GM12878 (cell line): Measurements from ENCODE around the gene NFIX. TPM values are rescaled to one million over a fixed set of nuclear protein-coding genes. Genes with fewer than 3 reads are reported as not detected.

Experiments
- ASH2L ChIP-seq: fragments of 300-600, 200-600 bp; sonication (generic); IDR thresholded peaks from 2 replicates; pipeline ENCODE4 v1.6.1; 2017; ENCODE audit warnings: low read depth, mild to moderate bottlenecking, borderline replicate concordance
- ATF2 ChIP-seq: IDR thresholded peaks from 2 replicates; pipeline ENCODE4 v1.6.1; 2012; ENCODE audit warnings: low read length, inconsistent platforms
- BACH1 ChIP-seq: fragments of 450-650 bp; IDR thresholded peaks from 2 replicates; pipeline ENCODE4 v1.6.1; 2017; ENCODE audit warnings: mild to moderate bottlenecking, borderline replicate concordance
- CEBPZ ChIP-seq: fragments of 150-350 bp; IDR thresholded peaks from 2 replicates; pipeline ENCODE4 v1.6.1; 2016; ENCODE audit warnings: low read depth, low read length
- DPF2 ChIP-seq: fragments of 450-650 bp; IDR thresholded peaks from 2 replicates; pipeline ENCODE4 v1.6.1; 2017; ENCODE audit warnings: mild to moderate bottlenecking
- EED ChIP-seq: sonication (generic); IDR thresholded peaks from 2 replicates; pipeline ENCODE4 v1.6.1; 2016; ENCODE audit warnings: antibody characterized with exemption, low read depth
- HDGF ChIP-seq: fragments of 450-650 bp; IDR thresholded peaks from 2 replicates; pipeline ENCODE4 v1.6.1; 2016; ENCODE audit warnings: antibody characterized with exemption
- JUND ChIP-seq: IDR thresholded peaks from 2 replicates; pipeline ENCODE4 v1.6.1; 2012; ENCODE audit warnings: low read depth, mild to moderate bottlenecking, low read length, improper control_type of control experiment, moderate library complexity
- MTA2 ChIP-seq: fragments of 450-650 bp; IDR thresholded peaks from 2 replicates; pipeline ENCODE4 v1.6.1; 2016; ENCODE audit warnings: low read depth, mild to moderate bottlenecking, moderate library complexity
- NFYB ChIP-seq: IDR thresholded peaks from 2 replicates; pipeline ENCODE4 v1.6.1; 2011; ENCODE audit warnings: low read depth, mild to moderate bottlenecking, low read length, improper control_type of control experiment, moderate library complexity; ENCODE audit not compliant: insufficient read depth
- POU2F2 ChIP-seq: IDR thresholded peaks from 3 replicates; pipeline ENCODE4 v1.6.1; 2011; ENCODE audit warnings: low read depth, mild to moderate bottlenecking, low read length, borderline replicate concordance
- RAD51 ChIP-seq: fragments of 450-650 bp; IDR thresholded peaks from 2 replicates; pipeline ENCODE4 v1.6.1; 2016; ENCODE audit warnings: moderate library complexity, mild to moderate bottlenecking, inconsistent platforms
- REST ChIP-seq: IDR thresholded peaks from 2 replicates; pipeline ENCODE4 v1.6.1; 2012; ENCODE audit warnings: mild to moderate bottlenecking, low read depth, low read length
- RFX5 ChIP-seq: IDR thresholded peaks from 2 replicates; pipeline ENCODE4 v1.6.1; 2011; ENCODE audit warnings: low read depth, low read length, improper control_type of control experiment
- RUNX3 ChIP-seq: IDR thresholded peaks from 2 replicates; pipeline ENCODE4 v1.6.1; 2012; ENCODE audit warnings: low read length, inconsistent platforms
- SIN3A ChIP-seq: IDR thresholded peaks from 2 replicates; pipeline ENCODE4 v1.6.1; 2012; ENCODE audit warnings: low read depth, low read length, improper control_type of control experiment
- SMARCA5 ChIP-seq: fragments of 450-650 bp; IDR thresholded peaks from 2 replicates; pipeline ENCODE4 v1.6.1; 2017; ENCODE audit warnings: mild to moderate bottlenecking
- STAT1 ChIP-seq: fragments of 450-650 bp; conservative IDR thresholded peaks from 2 replicates; pipeline ENCODE4 v1.6.1; 2014; ENCODE audit warnings: antibody characterized with exemption, mild to moderate bottlenecking
- SUPT20H ChIP-seq: IDR thresholded peaks from 2 replicates; pipeline ENCODE4 v1.6.1; 2011; ENCODE audit warnings: low read depth, mild to moderate bottlenecking, low read length, moderate library complexity, borderline replicate concordance; ENCODE audit not compliant: control insufficient read depth
- TARDBP ChIP-seq: IDR thresholded peaks from 2 replicates; pipeline ENCODE4 v1.6.1; 2016; ENCODE audit warnings: borderline replicate concordance
- TCF12 ChIP-seq: IDR thresholded peaks from 2 replicates; pipeline ENCODE4 v1.6.1; 2011; ENCODE audit warnings: low read depth, mild to moderate bottlenecking, low read length
- TCF7 ChIP-seq: IDR thresholded peaks from 2 replicates; pipeline ENCODE4 v1.6.1; 2014; ENCODE audit warnings: antibody characterized with exemption, borderline replicate concordance
- ZNF217 ChIP-seq: fragments of 450-650 bp; IDR thresholded peaks from 2 replicates; pipeline ENCODE4 v1.6.1; 2017; ENCODE audit warnings: antibody characterized with exemption, mild to moderate bottlenecking
- ZNF274 ChIP-seq: IDR thresholded peaks from one replicate; pipeline ENCODE4 v1.8.0; 2011; ENCODE audit not compliant: insufficient read length, insufficient read depth
- ZNF384 ChIP-seq: IDR thresholded peaks from 2 replicates; pipeline ENCODE4 v1.6.1; 2012; ENCODE audit warnings: low read depth, mild to moderate bottlenecking, low read length, improper control_type of control experiment, borderline replicate concordance
- polyA plus RNA-seq, 11 experiments: library from polyadenylated mRNA; depleted of rRNA in 4 of 11; unstranded in 6 of 11; stranded (reverse) in 5 of 11; fragments of >200 nt; fragmentation: Nextera tagmentation in 4 of 11; fragmentation: Illumina TruSeq in 1 of 11; extraction: Ambion mirVana in 4 of 11; extraction: Trizol in 1 of 11; gene quantifications; 1 replicate in 1 of 11; 2 replicates in 10 of 11; pipeline versions ENCODE4 v1.2.1 to v1.2.3, GENCODE V29; 2011 to 2016; ENCODE audit warnings: inconsistent platforms in 2 of 11, missing spikeins in 2 of 11, low read depth in 1 of 11
- total RNA-seq, 4 experiments: library from RNA; depleted of rRNA in 3 of 4; stranded (reverse); fragments of >200 nt in 3 of 4; fragmentation: Illumina TruSeq in 1 of 4; extraction: Trizol in 1 of 4; gene quantifications; 2 replicates each; pipeline versions ENCODE4 v1.2.1 to v1.2.3, GENCODE V29; 2013 to 2021

NFIX gene
- total and polyA plus RNA-seq, 10 of the 15 experiments (the other 5 are each of a cell fraction or from before 2014, with no cell fraction given), result 0.02 to 2.2 (median 0.28) TPM

GRCh38 chr19:13117772-13118423 lies 122.6 kb downstream of the NFIX start, which contains the start of gene NACC1 (continued):
- no peak for TF ChIP-seq POU2F2
- TF ChIP-seq STAT1, result 0 out of 2 replicates have a peak, but pooled peaks have one; percentile 19
- no peak for TF ChIP-seq REST
- TF ChIP-seq MTA2, result no peak
- TF ChIP-seq HDGF, result no peak
- TF ChIP-seq EED, result no peak
- no peak for TF ChIP-seq JUND
- TF ChIP-seq RAD51, result no peak
- no peak for TF ChIP-seq ZNF384
- TF ChIP-seq TCF7, result no peak
- peak; percentile 73; the same call in 1 of the 2 replicates for TF ChIP-seq SIN3A
- TF ChIP-seq CEBPZ, result no peak
- peak; percentile 48; the same call in 1 of the 2 replicates for TF ChIP-seq TARDBP
- TF ChIP-seq ZNF217, result peak; percentile 96
- TF ChIP-seq SMARCA5, result peak; percentile 80
- TF ChIP-seq NFYB, result no peak
- no peak for TF ChIP-seq BACH1
- TF ChIP-seq ATF2, result no peak
- TF ChIP-seq SUPT20H, result no peak
- TF ChIP-seq DPF2, result peak; percentile 26; the same call in 1 of the 2 replicates
- peak; percentile 4; the same call in 1 of the 2 replicates for TF ChIP-seq TCF12
- no peak for TF ChIP-seq ZNF274
- no peak for TF ChIP-seq ASH2L
- TF ChIP-seq RUNX3, result peak; percentile 44
- TF ChIP-seq RFX5, result no peak
